ENCODE results near the gene PSME1. TPM values are rescaled to one million over a fixed set of nuclear protein-coding genes. Genes with fewer than 3 reads are reported as not detected.

The PSME1 gene
- total and polyA plus RNA-seq, 2 of the 13 experiments (the other 11 are each of a cell fraction or from before 2014, with no cell fraction given) = 159 to 608 TPM

DNA sequence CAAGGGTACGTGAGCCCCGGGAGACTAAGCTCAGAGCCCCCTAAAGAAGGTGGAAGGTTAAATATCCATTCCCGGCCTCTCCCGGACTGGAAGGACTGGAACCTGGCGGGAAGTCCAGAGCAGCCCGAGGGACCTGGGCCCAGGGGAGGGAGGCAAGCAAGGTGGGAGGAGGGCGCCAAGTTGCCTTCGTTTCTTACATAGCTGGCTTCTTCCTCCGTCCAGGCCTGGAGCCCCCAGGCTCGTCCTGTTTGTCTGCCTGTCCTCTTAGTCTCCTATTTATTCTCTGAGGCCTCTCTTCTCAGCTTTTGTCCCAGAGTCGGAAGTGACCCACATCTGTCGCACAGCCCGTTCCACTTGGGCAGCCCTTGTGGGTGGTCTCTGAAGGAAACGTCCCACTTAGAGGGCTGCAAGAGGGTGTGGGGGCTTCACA, 41.1 kb upstream of the PSME1 start (continued):
- TF ChIP-seq ZNF839 (CRISPR knock-in tag; IDR thresholded peaks at IDR 0.05; ENCODE audit: borderline replicate concordance) (peak; percentile 21; the same call in 1 of the 2 replicates), MXI1 (IDR thresholded peaks at IDR 0.05; ENCODE audit: borderline replicate concordance, low read depth, low read length) (0 out of 3 replicates have a peak, but pooled peaks have one; percentile 33), ZNF34 (CRISPR knock-in tag; IDR thresholded peaks at IDR 0.05; ENCODE audit: borderline replicate concordance) (peak; percentile 19), ZNF33A (CRISPR knock-in tag; IDR thresholded peaks at IDR 0.05; ENCODE audit: borderline replicate concordance) (no peak), ZZZ3 (CRISPR knock-in tag; IDR thresholded peaks at IDR 0.05; ENCODE audit: borderline replicate concordance) (0 out of 2 replicates have a peak, but pooled peaks have one; percentile 16), EEA1 (CRISPR knock-in tag; IDR thresholded peaks at IDR 0.05; ENCODE audit: borderline replicate concordance) (peak; percentile 9; the same call in 1 of the 2 replicates), MIER2 (CRISPR knock-in tag; IDR thresholded peaks at IDR 0.05) (no peak), KLF16 (CRISPR knock-in tag; IDR thresholded peaks at IDR 0.05) (0 out of 4 replicates have a peak, but pooled peaks of 1 of the 2 experiments have one; percentile 6), KDM5A (IDR thresholded peaks at IDR 0.05; ENCODE audit: borderline replicate concordance, low read length) (peak; percentile 21; the same call in 1 of the 2 replicates), ZNF383 (CRISPR knock-in tag; IDR thresholded peaks at IDR 0.05; ENCODE audit: borderline replicate concordance) (peak; percentile 97), ZNF484 (CRISPR knock-in tag; IDR thresholded peaks at IDR 0.05; ENCODE audit: borderline replicate concordance, low read depth) (0 out of 2 replicates have a peak, but pooled peaks have one; percentile 9)
- TF ChIP-seq, protein P1, sequence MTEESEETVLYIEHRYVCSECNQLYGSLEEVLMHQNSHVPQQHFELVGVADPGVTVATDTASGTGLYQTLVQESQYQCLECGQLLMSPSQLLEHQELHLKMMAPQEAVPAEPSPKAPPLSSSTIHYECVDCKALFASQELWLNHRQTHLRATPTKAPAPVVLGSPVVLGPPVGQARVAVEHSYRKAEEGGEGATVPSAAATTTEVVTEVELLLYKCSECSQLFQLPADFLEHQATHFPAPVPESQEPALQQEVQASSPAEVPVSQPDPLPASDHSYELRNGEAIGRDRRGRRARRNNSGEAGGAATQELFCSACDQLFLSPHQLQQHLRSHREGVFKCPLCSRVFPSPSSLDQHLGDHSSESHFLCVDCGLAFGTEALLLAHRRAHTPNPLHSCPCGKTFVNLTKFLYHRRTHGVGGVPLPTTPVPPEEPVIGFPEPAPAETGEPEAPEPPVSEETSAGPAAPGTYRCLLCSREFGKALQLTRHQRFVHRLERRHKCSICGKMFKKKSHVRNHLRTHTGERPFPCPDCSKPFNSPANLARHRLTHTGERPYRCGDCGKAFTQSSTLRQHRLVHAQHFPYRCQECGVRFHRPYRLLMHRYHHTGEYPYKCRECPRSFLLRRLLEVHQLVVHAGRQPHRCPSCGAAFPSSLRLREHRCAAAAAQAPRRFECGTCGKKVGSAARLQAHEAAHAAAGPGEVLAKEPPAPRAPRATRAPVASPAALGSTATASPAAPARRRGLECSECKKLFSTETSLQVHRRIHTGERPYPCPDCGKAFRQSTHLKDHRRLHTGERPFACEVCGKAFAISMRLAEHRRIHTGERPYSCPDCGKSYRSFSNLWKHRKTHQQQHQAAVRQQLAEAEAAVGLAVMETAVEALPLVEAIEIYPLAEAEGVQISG (CRISPR knock-in tag; IDR thresholded peaks at IDR 0.05) = no peak
- TF ChIP-seq, protein P2, sequence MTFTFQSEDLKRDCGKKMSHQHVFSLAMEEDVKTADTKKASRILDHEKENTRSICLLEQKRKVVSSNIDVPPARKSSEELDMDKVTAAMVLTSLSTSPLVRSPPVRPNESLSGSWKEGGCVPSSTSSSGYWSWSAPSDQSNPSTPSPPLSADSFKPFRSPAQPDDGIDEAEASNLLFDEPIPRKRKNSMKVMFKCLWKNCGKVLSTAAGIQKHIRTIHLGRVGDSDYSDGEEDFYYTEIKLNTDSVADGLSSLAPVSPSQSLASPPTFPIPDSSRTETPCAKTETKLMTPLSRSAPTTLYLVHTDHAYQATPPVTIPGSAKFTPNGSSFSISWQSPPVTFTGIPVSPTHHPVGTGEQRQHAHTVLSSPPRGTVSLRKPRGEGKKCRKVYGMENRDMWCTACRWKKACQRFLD (CRISPR knock-in tag; IDR thresholded peaks at IDR 0.05; ENCODE audit: borderline replicate concordance) = no peak
- TF ChIP-seq, protein P3, sequence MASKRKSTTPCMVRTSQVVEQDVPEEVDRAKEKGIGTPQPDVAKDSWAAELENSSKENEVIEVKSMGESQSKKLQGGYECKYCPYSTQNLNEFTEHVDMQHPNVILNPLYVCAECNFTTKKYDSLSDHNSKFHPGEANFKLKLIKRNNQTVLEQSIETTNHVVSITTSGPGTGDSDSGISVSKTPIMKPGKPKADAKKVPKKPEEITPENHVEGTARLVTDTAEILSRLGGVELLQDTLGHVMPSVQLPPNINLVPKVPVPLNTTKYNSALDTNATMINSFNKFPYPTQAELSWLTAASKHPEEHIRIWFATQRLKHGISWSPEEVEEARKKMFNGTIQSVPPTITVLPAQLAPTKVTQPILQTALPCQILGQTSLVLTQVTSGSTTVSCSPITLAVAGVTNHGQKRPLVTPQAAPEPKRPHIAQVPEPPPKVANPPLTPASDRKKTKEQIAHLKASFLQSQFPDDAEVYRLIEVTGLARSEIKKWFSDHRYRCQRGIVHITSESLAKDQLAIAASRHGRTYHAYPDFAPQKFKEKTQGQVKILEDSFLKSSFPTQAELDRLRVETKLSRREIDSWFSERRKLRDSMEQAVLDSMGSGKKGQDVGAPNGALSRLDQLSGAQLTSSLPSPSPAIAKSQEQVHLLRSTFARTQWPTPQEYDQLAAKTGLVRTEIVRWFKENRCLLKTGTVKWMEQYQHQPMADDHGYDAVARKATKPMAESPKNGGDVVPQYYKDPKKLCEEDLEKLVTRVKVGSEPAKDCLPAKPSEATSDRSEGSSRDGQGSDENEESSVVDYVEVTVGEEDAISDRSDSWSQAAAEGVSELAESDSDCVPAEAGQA (IDR thresholded peaks at IDR 0.05; ENCODE audit: low read depth) = 0 out of 2 replicates have a peak, but pooled peaks have one; percentile 7
- TF ChIP-seq, protein P3 (CRISPR knock-in tag; IDR thresholded peaks at IDR 0.05; ENCODE audit: borderline replicate concordance) = no peak
- TF ChIP-seq, protein P4, sequence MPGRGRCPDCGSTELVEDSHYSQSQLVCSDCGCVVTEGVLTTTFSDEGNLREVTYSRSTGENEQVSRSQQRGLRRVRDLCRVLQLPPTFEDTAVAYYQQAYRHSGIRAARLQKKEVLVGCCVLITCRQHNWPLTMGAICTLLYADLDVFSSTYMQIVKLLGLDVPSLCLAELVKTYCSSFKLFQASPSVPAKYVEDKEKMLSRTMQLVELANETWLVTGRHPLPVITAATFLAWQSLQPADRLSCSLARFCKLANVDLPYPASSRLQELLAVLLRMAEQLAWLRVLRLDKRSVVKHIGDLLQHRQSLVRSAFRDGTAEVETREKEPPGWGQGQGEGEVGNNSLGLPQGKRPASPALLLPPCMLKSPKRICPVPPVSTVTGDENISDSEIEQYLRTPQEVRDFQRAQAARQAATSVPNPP (CRISPR knock-in tag; IDR thresholded peaks at IDR 0.05) = no peak

All from HepG2 (cell line).